Glomerular endothelial cell (primary cell): ENCODE data around the gene KPNA1. TPM values are rescaled to one million over a fixed set of nuclear protein-coding genes. Genes with fewer than 3 reads are reported as not detected.
A peak's percentile ranks its signal among the peaks of the same experiment; 100 is the strongest.
"Not testable (repeated sequence)": the region's sequence is repeated elsewhere in the genome, so short reads cannot be mapped to it uniquely, and the experiment has no call there.

Source experiments
- DNase-seq: peaks from one replicate; pipeline ENCODE4 v3.0.0-alpha.2; 2011; ENCODE audit warnings: low read depth, low spot score; ENCODE audit errors: extremely low read depth
- total RNA-seq: library from RNA; depleted of rRNA; stranded (reverse); fragments of >200 nt; gene quantifications from 2 replicates; pipeline ENCODE4 v1.2.3, GENCODE V29; 2015

KPNA1 gene
- total RNA-seq, 1 donor from 2014 or later: 45.1 TPM

DNA sequence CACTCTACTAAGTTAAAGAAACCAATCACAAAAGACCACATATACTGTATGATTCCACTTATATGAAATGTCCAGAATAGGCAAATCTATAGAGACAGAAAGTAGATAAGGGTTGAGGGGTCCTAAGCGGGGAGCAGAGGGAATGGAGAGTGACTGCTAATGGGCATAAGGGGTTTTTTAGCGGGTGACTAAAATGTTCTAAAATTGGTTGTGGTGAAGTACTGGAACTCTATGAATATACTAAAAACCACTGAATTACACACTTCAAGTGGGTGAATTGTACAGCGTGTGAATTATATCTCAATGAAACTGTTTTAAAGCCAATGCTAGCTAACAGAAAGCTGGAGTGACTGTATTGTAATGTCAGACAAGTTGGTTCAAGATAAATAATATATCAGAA, 33.3 kb downstream of the KPNA1 start:
- no peak for DNase-seq

- DNase-seq: no peak
Observed at GRCh38 chr3:122476532-122476931, 38.2 kb downstream of the KPNA1 start.

DNA sequence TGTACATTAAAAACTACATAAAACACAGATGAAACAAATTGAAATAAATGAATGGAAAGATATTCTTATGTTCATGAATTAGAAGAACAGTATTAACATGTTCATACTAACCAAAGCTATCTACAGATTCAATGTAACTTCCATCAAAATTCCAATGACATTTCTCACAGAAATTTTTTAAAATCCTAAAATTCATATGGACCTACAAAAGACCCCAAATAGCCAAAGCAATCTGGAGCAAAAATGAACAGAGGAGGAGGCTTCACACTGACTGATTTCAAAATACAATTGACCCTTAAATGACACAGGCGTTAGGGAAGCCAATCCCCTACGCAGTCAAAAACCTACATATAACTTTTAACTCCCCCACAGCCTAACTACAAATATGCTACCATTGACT, 39.4 kb downstream of the KPNA1 start:
- no peak for DNase-seq

DNA sequence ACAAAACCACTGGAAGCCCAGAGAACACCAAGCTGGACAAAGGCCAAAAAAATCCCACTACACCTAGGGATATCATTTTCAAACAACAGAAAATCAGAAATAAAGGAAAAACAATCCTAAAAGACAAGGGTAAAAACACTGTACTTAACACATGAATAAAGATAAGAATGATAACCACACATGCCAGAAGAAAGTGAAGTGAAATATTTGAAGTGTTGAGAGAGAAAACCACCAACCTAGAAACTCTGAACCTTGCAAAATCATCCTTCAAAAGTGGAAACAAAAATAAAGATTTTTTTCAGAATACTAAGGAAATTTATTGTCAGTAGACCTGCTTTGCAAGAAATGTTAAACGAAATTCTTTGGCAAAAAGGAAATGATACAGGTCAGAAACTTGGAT, 45.1 kb downstream of the KPNA1 start:
- no peak for DNase-seq

DNA sequence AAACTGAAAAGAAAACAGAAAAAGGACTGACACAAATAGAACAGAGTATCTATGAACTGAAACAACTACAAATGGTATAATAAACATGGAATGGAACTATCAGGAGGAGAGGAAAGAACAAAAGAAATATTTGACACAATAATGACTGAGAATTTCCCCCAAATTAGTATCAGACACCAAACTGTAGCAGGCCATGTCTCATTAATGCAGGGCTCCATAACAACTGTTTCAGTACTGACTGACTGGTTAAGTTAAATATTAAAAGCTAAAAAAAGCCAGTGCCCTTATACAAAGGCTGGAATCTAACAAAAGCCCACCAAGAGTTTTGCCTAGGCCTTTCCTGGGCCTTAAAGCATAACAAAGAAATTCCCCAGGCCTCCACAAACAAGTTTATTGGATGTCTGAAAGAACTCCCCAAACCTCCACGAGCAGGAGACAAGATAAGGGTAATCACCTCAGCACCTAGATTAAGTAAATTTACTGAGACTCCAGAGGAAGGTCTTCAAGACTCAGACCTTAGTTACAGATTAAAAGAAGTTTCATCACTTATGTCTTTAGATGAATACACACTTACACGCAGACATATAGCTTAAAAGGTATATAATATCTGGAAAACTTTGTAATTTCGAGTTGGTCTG, 45.7 kb downstream of the KPNA1 start:
- DNase-seq: no peak

DNA sequence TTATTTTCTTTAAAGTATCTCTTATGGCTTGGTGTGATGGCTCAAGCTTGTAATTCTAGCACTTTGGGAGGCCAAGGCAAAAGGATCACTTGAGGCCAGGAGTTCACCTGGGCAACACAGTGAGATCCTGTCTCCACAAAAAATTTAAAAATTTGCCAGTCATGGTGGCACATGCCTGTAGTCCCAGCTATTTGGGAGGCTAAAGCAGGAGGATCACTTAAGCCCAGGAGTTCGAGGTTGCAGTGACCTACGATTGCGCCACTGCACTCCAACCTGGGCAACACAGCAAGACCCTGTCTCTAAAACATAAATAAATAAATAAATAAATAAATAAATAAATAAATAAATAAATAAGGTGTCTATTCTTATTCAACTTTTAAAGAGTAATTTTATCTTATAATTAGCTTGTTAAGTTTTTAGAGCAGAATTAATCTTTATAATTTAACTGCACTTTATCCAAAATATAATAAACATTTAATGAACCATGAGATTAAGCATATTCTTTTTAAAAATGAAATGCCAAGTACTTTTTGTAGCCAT, 48.0 kb downstream of the KPNA1 start:
- no peak for DNase-seq

DNA sequence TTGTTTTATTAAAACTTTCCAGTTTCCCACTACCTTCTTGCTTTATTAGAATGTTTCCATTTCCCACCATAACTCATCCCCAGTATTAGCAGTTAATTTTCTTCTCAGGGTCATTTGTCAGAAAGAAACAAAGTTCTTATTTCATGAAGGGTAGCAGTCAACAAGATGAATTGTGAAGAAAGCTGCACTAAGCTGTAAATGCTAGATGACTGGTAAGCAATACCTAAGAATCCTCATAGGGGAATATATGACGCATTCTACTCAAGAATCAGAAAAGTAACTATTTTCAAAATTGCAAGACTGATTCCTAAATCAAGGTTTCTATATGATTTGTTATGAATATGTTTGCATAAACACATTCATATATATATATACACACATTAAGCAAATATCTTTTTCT, 50.1 kb downstream of the KPNA1 start:
- DNase-seq: no peak

GRCh38 chr3:122462406-122462805, 52.3 kb downstream of the KPNA1 start:
- no peak for DNase-seq

GRCh38 chr3:122461806-122462205, 52.9 kb downstream of the KPNA1 start:
- DNase-seq: no peak

- DNase-seq: peak; percentile 18
Observed at GRCh38 chr3:122458992-122459391, 55.7 kb downstream of the KPNA1 start.

- no peak for DNase-seq
Observed at GRCh38 chr3:122457706-122458105, 57.0 kb downstream of the KPNA1 start.

GRCh38 chr3:122456074-122456473, 58.7 kb downstream of the KPNA1 start:
- no peak for DNase-seq

DNA sequence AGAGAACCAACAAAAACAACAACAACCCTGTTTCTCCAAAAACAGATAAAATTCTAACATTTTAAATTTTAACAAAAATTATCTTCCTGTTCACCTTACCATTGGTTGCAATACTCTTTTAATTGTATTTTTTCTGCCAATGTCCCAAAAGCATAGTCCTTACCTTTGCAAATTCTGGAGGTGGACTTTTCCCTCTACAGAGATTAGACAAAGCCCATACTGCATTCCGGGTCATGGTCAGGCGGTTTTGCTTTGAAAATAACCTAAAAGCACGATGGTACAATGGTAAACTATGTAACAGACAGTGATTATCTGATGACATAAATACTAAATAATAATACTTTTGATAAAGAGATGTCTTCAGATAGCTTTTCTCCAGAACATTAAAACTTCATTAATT, 63.4 kb downstream of the KPNA1 start:
- no peak for DNase-seq

DNA sequence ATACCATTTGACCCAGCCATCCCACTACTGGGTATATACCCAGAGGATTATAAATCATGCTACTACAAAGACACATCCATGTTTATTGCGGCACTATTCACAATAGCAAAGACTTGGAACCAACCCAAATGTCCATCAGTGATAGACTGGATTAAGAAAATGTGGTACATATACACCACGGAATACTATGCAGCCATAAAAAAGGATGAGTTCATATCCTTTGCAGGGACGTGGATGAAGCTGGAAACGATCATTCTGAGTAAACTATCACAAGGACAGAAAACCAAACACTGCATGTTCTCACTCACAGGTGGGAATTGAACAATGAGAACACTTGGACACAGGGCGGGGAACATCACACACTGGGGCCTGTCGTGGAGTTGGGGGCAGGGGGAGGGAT, 66.5 kb downstream of the KPNA1 start:
- DNase-seq: not testable (repeated sequence)

GRCh38 chr3:122444491-122444887, 70.2 kb downstream of the KPNA1 start:
- not testable (repeated sequence) for DNase-seq

- DNase-seq: not testable (repeated sequence)
Observed at GRCh38 chr3:122443762-122444490, 70.8 kb downstream of the KPNA1 start.

DNA sequence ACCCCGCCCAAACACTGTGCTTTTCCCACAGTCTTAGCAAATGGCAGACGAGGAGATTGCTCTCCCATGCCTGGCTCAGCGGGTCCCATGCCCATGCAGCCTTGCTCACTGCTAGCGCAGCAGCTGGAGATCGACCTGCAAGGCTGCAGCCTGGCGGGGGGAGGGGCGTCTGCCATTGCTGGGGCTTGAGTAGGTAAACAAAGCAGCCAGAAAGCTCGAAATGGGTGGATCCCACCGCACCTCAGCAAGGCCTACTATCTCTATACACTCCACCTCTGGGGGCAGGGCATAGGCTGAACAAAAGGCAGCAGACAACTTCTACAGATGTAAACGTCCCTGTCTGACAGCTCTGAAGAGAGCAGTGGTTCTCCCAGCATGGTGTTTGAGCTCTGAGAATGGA, 71.6 kb downstream of the KPNA1 start:
- no peak for DNase-seq

DNA sequence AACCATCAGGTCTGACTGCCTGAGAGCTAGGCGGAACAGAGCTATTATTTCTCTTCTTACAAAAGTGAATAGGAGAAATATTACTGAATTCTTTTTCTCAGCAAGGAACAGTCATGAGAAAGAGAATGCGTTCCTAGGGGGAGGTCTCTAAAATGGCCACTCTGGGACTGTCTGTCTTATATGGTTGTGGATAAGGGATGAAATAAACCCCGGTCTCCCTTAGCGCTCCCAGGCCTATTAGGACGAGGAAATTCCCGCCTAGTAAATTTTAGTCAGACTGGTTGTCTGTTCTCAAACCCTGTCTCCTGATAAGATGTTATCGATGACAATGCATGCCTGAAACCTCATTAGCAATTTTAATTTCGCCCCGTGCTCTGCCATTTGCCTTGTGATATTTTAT, 78.8 kb downstream of the KPNA1 start:
- no peak for DNase-seq

DNA sequence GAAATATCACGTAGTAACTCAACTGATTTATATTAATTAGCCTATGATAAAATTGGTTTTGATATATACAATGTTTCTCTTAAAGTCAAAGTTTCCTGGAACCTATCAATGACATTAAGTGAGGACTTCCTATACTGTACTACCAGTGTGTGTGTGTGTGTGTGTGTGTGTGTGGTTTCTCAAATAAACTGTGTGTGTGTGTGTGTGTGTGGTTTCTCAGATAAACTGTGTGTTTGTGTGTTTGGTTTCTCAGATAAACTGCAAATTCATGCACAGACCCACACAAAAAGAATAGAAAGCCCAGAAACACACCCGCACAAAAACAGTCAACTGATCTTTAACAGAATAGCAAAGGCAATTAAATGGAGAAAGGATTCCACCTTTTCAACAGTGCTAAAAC, 84.4 kb downstream of the KPNA1 start:
- no peak for DNase-seq

GRCh38 chr3:122427857-122428471, 86.8 kb downstream of the KPNA1 start:
- DNase-seq: no peak

GRCh38 chr3:122421836-122422235, 92.9 kb downstream of the KPNA1 start:
- DNase-seq: no peak

GRCh38 chr3:122421101-122421500, 93.6 kb downstream of the KPNA1 start:
- DNase-seq: no peak
